Right lobe of liver (tissue), 6 donors: ENCODE measurements around the gene PISD. TPM values are rescaled to one million over a fixed set of nuclear protein-coding genes. Genes with fewer than 3 reads are reported as not detected.

ENCODE experiments used
- ATAC-seq, 4 donors: fragments of 200-7000 bp; cut with Tn5 transposase; one replicate each; pipeline ENCODE4 v1.9.1; 2020; ENCODE audit warnings: mild to moderate bottlenecking in 4 of 4, moderate library complexity in 4 of 4
- DNase-seq, 3 donors: peaks; one replicate each; pipeline ENCODE4 v3.0.0-alpha.2; 2020
- H3K27ac ChIP-seq, 3 donors: fragments of 200-600 bp; one replicate each; pipeline ENCODE4 v1.8.0; 2022
- H3K27me3 ChIP-seq, 2 donors: fragments of 200-600 bp; one replicate each; pipeline ENCODE4 v1.8.0; 2022
- H3K36me3 ChIP-seq, 4 donors: fragments of 200-600 bp; sonication (generic) in 1 of 4; one replicate each; pipeline versions ENCODE4 v1.5.1 to v1.8.0; 2017 to 2022; ENCODE audit warnings: control low read depth in 1 of 4
- H3K4me1 ChIP-seq, 4 donors: fragments of 200-600 bp; sonication (generic) in 1 of 4; one replicate each; pipeline versions ENCODE4 v1.5.1 to v1.8.0; 2017 to 2022; ENCODE audit warnings: control low read depth in 1 of 4
- H3K4me3 ChIP-seq, 3 donors: fragments of 200-600 bp; one replicate each; pipeline ENCODE4 v1.8.0; 2022
- H3K9me3 ChIP-seq, 4 donors: fragments of 200-600 bp; sonication (generic) in 1 of 4; one replicate each; pipeline versions ENCODE4 v1.5.1 to v1.8.0; 2017 to 2022; ENCODE audit warnings: control low read depth in 1 of 4
- POLR2A ChIP-seq: fragments of 450-650 bp; IDR thresholded peaks from one replicate; pipeline ENCODE4 v1.6.1; 2017; ENCODE audit warnings: antibody characterized with exemption, mild to moderate bottlenecking
- WGBS: methylation state at CpG from one replicate; pipeline ENCODE4 v1.1.6; 2018; ENCODE audit warnings: low coverage, low lambda C conversion rate; ENCODE audit not compliant: insufficient coverage; ENCODE audit errors: missing lambda C conversion rate; 5-methylcytosine and 5-hydroxymethylcytosine counted together
- intact Hi-C, 2 donors: fragments of 100-400 bp; cut with DNase I; formaldehyde crosslinking; loops; one replicate each; pipeline versions ENCODE4 v1.11.2 to v1.14.1; 2022
- microRNA-seq, 2 donors: library from miRNA; unstranded; fragments of <30 nt; microRNA quantifications; one replicate each; pipeline ENCODE4, GENCODE V29; 2019 to 2020
- total RNA-seq, 6 experiments: library from RNA; depleted of rRNA in 2 of 6; stranded (reverse); fragments of >200 nt in 2 of 6; fragmentation: NEBNext Ultra II Directional in 3 of 6; extraction: Animal tissue kit (Norgen Biotek cat#: 25700) in 3 of 6; gene quantifications; one replicate each; pipeline versions ENCODE4 v1.1.0 to v1.2.4, GENCODE V29; 2016 to 2023
- TF ChIP-seq, protein P1 (sequence below), 4 donors: fragments of 200-600 bp in 3 of 4; fragments of 450-650 bp in 1 of 4; IDR thresholded peaks; one replicate each; pipeline versions ENCODE4 v1.5.1 to v1.8.0; 2016 to 2022; ENCODE audit warnings: antibody characterized with exemption in 4 of 4, mild to moderate bottlenecking in 2 of 4
- donor health status: DM: no; HTN: yes; CAD: no.
- donor health status: DM: no; HTN: no; CAD: no.
- donor health status: DM: no; HTN: no; CAD: no.
- donor health status: DM: no; HTN: yes; CAD: no.
- donor health status: DM: no; HTN: yes; CAD: no.

The PISD gene
- total RNA-seq, 6 experiments from 2014 or later = 15.5 to 22.9 (median 18.1) TPM

- peaks cover 0 to 4% (median 0%) of the 10 kb centered on the region in 4 donors for H3K4me1 ChIP-seq
- TF ChIP-seq POLR2A = no peak
- TF ChIP-seq, protein P1, sequence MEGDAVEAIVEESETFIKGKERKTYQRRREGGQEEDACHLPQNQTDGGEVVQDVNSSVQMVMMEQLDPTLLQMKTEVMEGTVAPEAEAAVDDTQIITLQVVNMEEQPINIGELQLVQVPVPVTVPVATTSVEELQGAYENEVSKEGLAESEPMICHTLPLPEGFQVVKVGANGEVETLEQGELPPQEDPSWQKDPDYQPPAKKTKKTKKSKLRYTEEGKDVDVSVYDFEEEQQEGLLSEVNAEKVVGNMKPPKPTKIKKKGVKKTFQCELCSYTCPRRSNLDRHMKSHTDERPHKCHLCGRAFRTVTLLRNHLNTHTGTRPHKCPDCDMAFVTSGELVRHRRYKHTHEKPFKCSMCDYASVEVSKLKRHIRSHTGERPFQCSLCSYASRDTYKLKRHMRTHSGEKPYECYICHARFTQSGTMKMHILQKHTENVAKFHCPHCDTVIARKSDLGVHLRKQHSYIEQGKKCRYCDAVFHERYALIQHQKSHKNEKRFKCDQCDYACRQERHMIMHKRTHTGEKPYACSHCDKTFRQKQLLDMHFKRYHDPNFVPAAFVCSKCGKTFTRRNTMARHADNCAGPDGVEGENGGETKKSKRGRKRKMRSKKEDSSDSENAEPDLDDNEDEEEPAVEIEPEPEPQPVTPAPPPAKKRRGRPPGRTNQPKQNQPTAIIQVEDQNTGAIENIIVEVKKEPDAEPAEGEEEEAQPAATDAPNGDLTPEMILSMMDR (IDR thresholded peaks at IDR 0.05) = no peak
- DNase-seq = no peak
- WGBS = 88% methylated on average over 8 of the region's 8 CpGs
- no peak overlapping the region for H3K4me3 ChIP-seq
- no peak overlapping the region for H3K27ac ChIP-seq
- ATAC-seq = no peak
- intact Hi-C loops = no loop called here
- no peaks in the 10 kb centered on the region for H3K27me3 ChIP-seq
- H3K9me3 ChIP-seq = no peaks in the 10 kb centered on the region
- H3K36me3 ChIP-seq = peaks cover 0 to 6% (median 0%) of the 10 kb centered on the region in 4 donors
These were observed 86.8 kb downstream of the PISD start for GRCh38 chr22:31575190-31575589.

- 76% methylated on average over 3 of the region's 3 CpGs for WGBS
- TF ChIP-seq, protein P1 (IDR thresholded peaks at IDR 0.05) = no peak
- TF ChIP-seq POLR2A = no peak
- ATAC-seq (no peak), DNase-seq (no peak)
- H3K36me3 ChIP-seq = peaks cover 0 to 6% (median 0%) of the 10 kb centered on the region in 4 donors
- H3K9me3 ChIP-seq = no peaks in the 10 kb centered on the region
- no peak overlapping the region for H3K4me3 ChIP-seq
- intact Hi-C loops = no loop called here
- H3K4me1 ChIP-seq = no peaks in the 10 kb centered on the region
- no peaks in the 10 kb centered on the region for H3K27me3 ChIP-seq
- H3K27ac ChIP-seq = no peak overlapping the region
These were observed 87.9 kb downstream of the PISD start for GRCh38 chr22:31574055-31574670.

DNA sequence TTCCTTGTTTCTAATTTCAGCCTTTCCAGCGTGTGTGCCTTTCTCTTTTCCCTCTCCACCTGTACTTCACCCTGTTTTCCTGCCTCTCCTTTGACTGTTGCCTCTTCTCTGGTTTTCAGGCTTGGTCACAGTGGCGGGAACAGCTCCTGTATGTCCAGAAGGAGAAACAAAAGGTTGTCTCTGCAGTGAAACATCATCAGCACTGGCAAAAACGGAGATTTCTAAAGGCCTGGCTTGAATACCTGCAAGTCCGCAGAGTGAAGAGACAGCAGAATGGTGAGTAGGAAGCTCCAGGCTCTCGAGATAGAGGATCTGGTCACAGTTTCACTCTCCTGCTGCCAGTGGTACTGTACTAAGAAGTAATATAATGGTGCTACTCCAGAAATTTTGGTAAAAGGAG lies 89.1 kb downstream of the PISD start:
- Histone ChIP-seq H3K4me3 (no peak overlapping the region), H3K36me3 (peaks cover 0 to 6% (median 0%) of the 10 kb centered on the region in 4 donors), H3K27ac (no peak overlapping the region), H3K4me1 (no peaks in the 10 kb centered on the region), H3K27me3 (no peaks in the 10 kb centered on the region), H3K9me3 (no peaks in the 10 kb centered on the region)
- intact Hi-C loops = no loop called here
- TF ChIP-seq, protein P1 (IDR thresholded peaks at IDR 0.05) = no peak
- TF ChIP-seq POLR2A = no peak
- DNase-seq = no peak
- ATAC-seq = no peak
- 73% methylated on average over 5 of the region's 5 CpGs for WGBS

GRCh38 chr22:31569126-31569525 lies 92.9 kb downstream of the PISD start:
- no peaks in the 10 kb centered on the region for H3K9me3 ChIP-seq
- peaks cover 0 to 6% (median 0%) of the 10 kb centered on the region in 4 donors for H3K36me3 ChIP-seq
- no peak for TF ChIP-seq POLR2A
- TF ChIP-seq, protein P1 (IDR thresholded peaks at IDR 0.05) = no peak
- H3K4me3 ChIP-seq = no peak overlapping the region
- 87% methylated on average over 1 of the region's 1 CpG for WGBS
- ATAC-seq (no peak), DNase-seq (no peak)
- no peak overlapping the region for H3K27ac ChIP-seq
- H3K4me1 ChIP-seq = no peaks in the 10 kb centered on the region
- intact Hi-C loops = loop anchor here in 1 of 2 donors (10.0 kb wide), 1 partner anchor 56 kb away; no protein-coding TSS in a partner anchor
- no peaks in the 10 kb centered on the region for H3K27me3 ChIP-seq

Small RNA genes lying within 50 kb of the gene (microRNA-seq; reads per million reads assigned to microRNA genes)
- 0 reads per million in 2 donors for gene MIR7109

Other genes starting within 250 kb of the PISD start
- gene EIF4ENIF1, start 172.4 kb downstream of the PISD start, total RNA-seq = 10 to 100 TPM in 2 of 6 experiments, 1 to 10 TPM in 4; 4.2 to 11.9 (median 8.3) TPM
- 10 to 100 TPM in 2 of 6 experiments, 1 to 10 TPM in 4; 7.0 to 14.0 (median 8.7) TPM for gene SFI1, start 165.7 kb downstream of the PISD start, total RNA-seq
- 10 to 100 TPM; 11.2 to 22.8 (median 17.0) TPM for gene PRR14L, start 87.9 kb upstream of the PISD start, total RNA-seq
- gene DEPDC5, start 91.8 kb upstream of the PISD start, total RNA-seq = 10 to 100 TPM in 5 of 6 experiments, 1 to 10 TPM in 1; 9.1 to 22.9 (median 14.6) TPM